ENCODE data around the gene FHOD1.

FHOD1 gene

GRCh38 chr16:67181346-67181745 lies 65.9 kb downstream of the FHOD1 start:
- H3K27me3 Mint-ChIP-seq, result peaks cover 38% of the 10 kb centered on the region
- H3K9me3 Mint-ChIP-seq, result no peaks in the 10 kb centered on the region
- H3K27ac Mint-ChIP-seq, result no peak overlapping the region
- no peaks in the 10 kb centered on the region for H3K36me3 Mint-ChIP-seq (ENCODE audit: low read depth)
- peaks cover 28% of the 10 kb centered on the region for H3K4me1 Mint-ChIP-seq (ENCODE audit: low read depth)
- DNase-seq, result no peak
- H3K4me3 Mint-ChIP-seq, result no peak overlapping the region

GRCh38 chr16:67180166-67180565 lies 67.1 kb downstream of the FHOD1 start:
- H3K4me3 Mint-ChIP-seq, result no peak overlapping the region
- no peak overlapping the region for H3K27ac Mint-ChIP-seq
- H3K9me3 Mint-ChIP-seq, result no peaks in the 10 kb centered on the region
- H3K27me3 Mint-ChIP-seq, result peaks cover 45% of the 10 kb centered on the region
- H3K4me1 Mint-ChIP-seq (ENCODE audit: low read depth), result peaks cover 22% of the 10 kb centered on the region
- no peak for DNase-seq
- no peaks in the 10 kb centered on the region for H3K36me3 Mint-ChIP-seq (ENCODE audit: low read depth)

GRCh38 chr16:67179421-67180080 lies 67.7 kb downstream of the FHOD1 start:
- DNase-seq, result no peak
- no peaks in the 10 kb centered on the region for H3K36me3 Mint-ChIP-seq (ENCODE audit: low read depth)
- no peak overlapping the region for H3K4me3 Mint-ChIP-seq
- no peak overlapping the region for H3K27ac Mint-ChIP-seq
- no peaks in the 10 kb centered on the region for H3K9me3 Mint-ChIP-seq
- H3K4me1 Mint-ChIP-seq (ENCODE audit: low read depth), result peaks cover 16% of the 10 kb centered on the region
- H3K27me3 Mint-ChIP-seq, result peaks cover 41% of the 10 kb centered on the region
